Measurements from ENCODE around the gene LGALS4.
A peak's percentile ranks its signal among the peaks of the same experiment; 100 is the strongest.

- TF ChIP-seq CTCF (conservative IDR thresholded peaks at IDR 0.05; ENCODE audit: low read depth in 2 of 2) = no peak
- no peak for TF ChIP-seq JUNB (IDR thresholded peaks at IDR 0.05; ENCODE audit: unreplicated experiment)
- TF ChIP-seq EZH2 (IDR thresholded peaks at IDR 0.05; ENCODE audit: low read depth, unreplicated experiment) = no peak
- TF ChIP-seq EZH2phosphoT487 (IDR thresholded peaks at IDR 0.05; ENCODE audit: unreplicated experiment) = no peak
- peak; percentile 13; the same call in 1 of the 2 replicates for TF ChIP-seq POLR2AphosphoS5 (IDR thresholded peaks at IDR 0.05; ENCODE audit: low read depth)
- no peak for TF ChIP-seq ZNF331 (CRISPR knock-in tag; IDR thresholded peaks at IDR 0.05; ENCODE audit: low read depth)
- TF ChIP-seq, protein P1, sequence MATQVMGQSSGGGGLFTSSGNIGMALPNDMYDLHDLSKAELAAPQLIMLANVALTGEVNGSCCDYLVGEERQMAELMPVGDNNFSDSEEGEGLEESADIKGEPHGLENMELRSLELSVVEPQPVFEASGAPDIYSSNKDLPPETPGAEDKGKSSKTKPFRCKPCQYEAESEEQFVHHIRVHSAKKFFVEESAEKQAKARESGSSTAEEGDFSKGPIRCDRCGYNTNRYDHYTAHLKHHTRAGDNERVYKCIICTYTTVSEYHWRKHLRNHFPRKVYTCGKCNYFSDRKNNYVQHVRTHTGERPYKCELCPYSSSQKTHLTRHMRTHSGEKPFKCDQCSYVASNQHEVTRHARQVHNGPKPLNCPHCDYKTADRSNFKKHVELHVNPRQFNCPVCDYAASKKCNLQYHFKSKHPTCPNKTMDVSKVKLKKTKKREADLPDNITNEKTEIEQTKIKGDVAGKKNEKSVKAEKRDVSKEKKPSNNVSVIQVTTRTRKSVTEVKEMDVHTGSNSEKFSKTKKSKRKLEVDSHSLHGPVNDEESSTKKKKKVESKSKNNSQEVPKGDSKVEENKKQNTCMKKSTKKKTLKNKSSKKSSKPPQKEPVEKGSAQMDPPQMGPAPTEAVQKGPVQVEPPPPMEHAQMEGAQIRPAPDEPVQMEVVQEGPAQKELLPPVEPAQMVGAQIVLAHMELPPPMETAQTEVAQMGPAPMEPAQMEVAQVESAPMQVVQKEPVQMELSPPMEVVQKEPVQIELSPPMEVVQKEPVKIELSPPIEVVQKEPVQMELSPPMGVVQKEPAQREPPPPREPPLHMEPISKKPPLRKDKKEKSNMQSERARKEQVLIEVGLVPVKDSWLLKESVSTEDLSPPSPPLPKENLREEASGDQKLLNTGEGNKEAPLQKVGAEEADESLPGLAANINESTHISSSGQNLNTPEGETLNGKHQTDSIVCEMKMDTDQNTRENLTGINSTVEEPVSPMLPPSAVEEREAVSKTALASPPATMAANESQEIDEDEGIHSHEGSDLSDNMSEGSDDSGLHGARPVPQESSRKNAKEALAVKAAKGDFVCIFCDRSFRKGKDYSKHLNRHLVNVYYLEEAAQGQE (IDR thresholded peaks at IDR 0.05; ENCODE audit: unreplicated experiment) = no peak
- TF ChIP-seq CREB1 (CRISPR knock-in tag; IDR thresholded peaks at IDR 0.05; ENCODE audit: low read depth) = peak; percentile 20; the same call in 1 of the 2 replicates
- TF ChIP-seq ZNF114 (CRISPR knock-in tag; IDR thresholded peaks at IDR 0.05) = no peak
- TF ChIP-seq, protein P2, sequence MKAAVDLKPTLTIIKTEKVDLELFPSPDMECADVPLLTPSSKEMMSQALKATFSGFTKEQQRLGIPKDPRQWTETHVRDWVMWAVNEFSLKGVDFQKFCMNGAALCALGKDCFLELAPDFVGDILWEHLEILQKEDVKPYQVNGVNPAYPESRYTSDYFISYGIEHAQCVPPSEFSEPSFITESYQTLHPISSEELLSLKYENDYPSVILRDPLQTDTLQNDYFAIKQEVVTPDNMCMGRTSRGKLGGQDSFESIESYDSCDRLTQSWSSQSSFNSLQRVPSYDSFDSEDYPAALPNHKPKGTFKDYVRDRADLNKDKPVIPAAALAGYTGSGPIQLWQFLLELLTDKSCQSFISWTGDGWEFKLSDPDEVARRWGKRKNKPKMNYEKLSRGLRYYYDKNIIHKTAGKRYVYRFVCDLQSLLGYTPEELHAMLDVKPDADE (IDR thresholded peaks at IDR 0.05) = no peak
Measured at GRCh38 chr19:38852231-38853044, 39.7 kb upstream of the LGALS4 start.

Measured in GM23338 (cell line).